Common myeloid progenitor, CD34-positive (primary cell): Measurements from ENCODE around the gene IFIT2.

ENCODE experiments used
- CTCF ChIA-PET: fragments of 350-600 bp; sonication (Branson Sonifier 250); formaldehyde crosslinking; loops from one replicate; lab custom pipeline; 2021; ENCODE audit warnings: antibody characterized with exemption; lab: Charles Lee
- POLR2A ChIA-PET: fragments of 350-600 bp; sonication (Branson Sonifier 250); formaldehyde crosslinking; loops from one replicate; lab custom pipeline; 2021; ENCODE audit warnings: antibody characterized with exemption; lab: Charles Lee
- DNase-seq, 3 donors: peaks; one replicate each; pipeline versions ENCODE4 v3.0.0 to v3.0.0-alpha.2; 2013
- H3K27ac ChIP-seq, 2 experiments: 1 replicate in 1 of 2; 2 replicates in 1 of 2; pipeline ENCODE4 v1.7.0; 2013; ENCODE audit warnings: inconsistent platforms in 2 of 2, low read length in 2 of 2, mild to moderate bottlenecking in 2 of 2, low read depth in 1 of 2, moderate library complexity in 1 of 2; ENCODE audit not compliant: severe bottlenecking in 2 of 2, insufficient read depth in 1 of 2, poor library complexity in 1 of 2
- H3K27me3 ChIP-seq, 5 experiments: replicated peaks in 2 of 5; 1 replicate in 3 of 5; 2 replicates in 2 of 5; pipeline versions ENCODE4 v1.6.1 to v1.7.0; 2013; ENCODE audit warnings: low read length in 4 of 5, mild to moderate bottlenecking in 2 of 5, moderate library complexity in 2 of 5, inconsistent platforms in 1 of 5; ENCODE audit not compliant: insufficient read depth in 5 of 5, control insufficient read depth in 4 of 5
- H3K36me3 ChIP-seq, 4 experiments: 1 replicate in 2 of 4; 2 replicates in 2 of 4; pipeline versions ENCODE4 v1.6.1 to v1.7.0; 2013; ENCODE audit warnings: low read length in 3 of 4, control low read depth in 1 of 4, mild to moderate bottlenecking in 1 of 4; ENCODE audit not compliant: control insufficient read depth in 4 of 4, insufficient read depth in 4 of 4
- H3K4me1 ChIP-seq, 4 experiments: 1 replicate in 3 of 4; 2 replicates in 1 of 4; pipeline versions ENCODE4 v1.6.1 to v1.7.1; 2013; ENCODE audit warnings: low read length in 3 of 4, mild to moderate bottlenecking in 3 of 4, control low read depth in 1 of 4, inconsistent platforms in 1 of 4, moderate library complexity in 1 of 4; ENCODE audit not compliant: control insufficient read depth in 4 of 4, insufficient read depth in 4 of 4; ENCODE audit errors: control extremely low read depth in 1 of 4
- H3K4me3 ChIP-seq, 7 experiments: 1 replicate in 4 of 7; 2 replicates in 3 of 7; pipeline versions ENCODE4 v1.5.1 to v1.7.0; 2013; ENCODE audit warnings: mild to moderate bottlenecking in 7 of 7, low read length in 6 of 7, moderate library complexity in 6 of 7, inconsistent platforms in 2 of 7, low read depth in 2 of 7, control low read depth in 1 of 7; ENCODE audit not compliant: insufficient read depth in 4 of 7, control insufficient read depth in 1 of 7; ENCODE audit errors: extremely low read depth in 1 of 7
- H3K9me3 ChIP-seq, 5 experiments: 1 replicate in 4 of 5; 2 replicates in 1 of 5; pipeline versions ENCODE4 v1.6.1 to v1.7.1; 2013; ENCODE audit warnings: low read length in 4 of 5, mild to moderate bottlenecking in 2 of 5, inconsistent platforms in 1 of 5, low read depth in 1 of 5, moderate library complexity in 1 of 5; ENCODE audit not compliant: control insufficient read depth in 4 of 5, insufficient read depth in 2 of 5; ENCODE audit errors: control extremely low read depth in 1 of 5
- WGBS: methylation state at CpG from one replicate; pipeline ENCODE4 v1.1.5; 2013; ENCODE audit not compliant: insufficient coverage; 5-methylcytosine and 5-hydroxymethylcytosine counted together

IFIT2 gene

GRCh38 chr10:89336241-89336640 is 34.4 kb downstream of the IFIT2 start:
- no peak for DNase-seq
- Histone ChIP-seq H3K4me1 (peaks cover 18 to 28% (median 22%) of the 10 kb centered on the region in 4 experiments), H3K27me3 (no peaks in the 10 kb centered on the region), H3K9me3 (no peaks in the 10 kb centered on the region), H3K4me3 (no peak overlapping the region), H3K27ac (no peak overlapping the region), H3K36me3 (peaks cover 10 to 26% (median 14%) of the 10 kb centered on the region in 4 experiments)
- ChIA-PET CTCF (no interaction called here), POLR2A (no interaction called here)
- 93% methylated on average over 2 of the region's 3 CpGs for WGBS

GRCh38 chr10:89337484-89337883 is 35.6 kb downstream of the IFIT2 start:
- no peaks in the 10 kb centered on the region for H3K27me3 ChIP-seq
- ChIA-PET CTCF (interaction anchor here (1.3 to 1.4 kb wide), 3 partner anchors 28 to 35 kb away, joined by 3 read pairs; no protein-coding TSS in a partner anchor), POLR2A (no interaction called here)
- no peaks in the 10 kb centered on the region for H3K9me3 ChIP-seq
- peaks cover 13 to 18% (median 17%) of the 10 kb centered on the region in 4 experiments for H3K4me1 ChIP-seq
- H3K4me3 ChIP-seq = no peak overlapping the region
- H3K36me3 ChIP-seq = peaks cover 10 to 26% (median 14%) of the 10 kb centered on the region in 4 experiments
- DNase-seq = no peak
- H3K27ac ChIP-seq = no peak overlapping the region
- WGBS = 98% methylated on average over 4 of the region's 6 CpGs

GRCh38 chr10:89338713-89339112 is 36.9 kb downstream of the IFIT2 start:
- no peak overlapping the region for H3K4me3 ChIP-seq
- peaks cover 1 to 6% (median 5%) of the 10 kb centered on the region in 4 experiments for H3K4me1 ChIP-seq
- POLR2A ChIA-PET = no interaction called here
- DNase-seq = no peak
- H3K27ac ChIP-seq = no peak overlapping the region
- H3K36me3 ChIP-seq = peaks cover 10 to 26% (median 14%) of the 10 kb centered on the region in 4 experiments
- no peaks in the 10 kb centered on the region for H3K27me3 ChIP-seq
- CTCF ChIA-PET = interaction anchor here (1.3 to 1.6 kb wide), 2 partner anchors 9 to 30 kb away, joined by 4 read pairs; no protein-coding TSS in a partner anchor
- WGBS = 100% methylated on average over 2 of the region's 3 CpGs
- no peaks in the 10 kb centered on the region for H3K9me3 ChIP-seq

GRCh38 chr10:89339875-89340274 is 38.0 kb downstream of the IFIT2 start:
- Histone ChIP-seq H3K4me1 (no peaks in the 10 kb centered on the region), H3K4me3 (no peak overlapping the region), H3K9me3 (no peaks in the 10 kb centered on the region), H3K27me3 (no peaks in the 10 kb centered on the region), H3K36me3 (peaks cover 10 to 26% (median 14%) of the 10 kb centered on the region in 4 experiments), H3K27ac (no peak overlapping the region)
- WGBS = 100% methylated on average over 2 of the region's 4 CpGs
- no peak for DNase-seq
- POLR2A ChIA-PET = no interaction called here
- CTCF ChIA-PET = interaction anchor here (1.3 to 1.6 kb wide), 2 partner anchors 10 to 29 kb away, joined by 4 read pairs; no protein-coding TSS in a partner anchor

- Histone ChIP-seq H3K27ac (no peak overlapping the region), H3K4me3 (no peak overlapping the region), H3K27me3 (no peaks in the 10 kb centered on the region), H3K9me3 (no peaks in the 10 kb centered on the region), H3K4me1 (peaks cover 0 to 4% (median under 1%) of the 10 kb centered on the region in 4 experiments), H3K36me3 (peaks cover 10 to 26% (median 14%) of the 10 kb centered on the region in 4 experiments)
- ChIA-PET POLR2A (no interaction called here), CTCF (interaction anchor here (1.0 to 1.3 kb wide), 3 partner anchors 17 to 40 kb away, joined by 3 to 4 read pairs (median 3); partner anchors contain the start of gene IFIT2)
- DNase-seq = no peak
- 100% methylated on average over 1 of the region's 3 CpGs for WGBS
Observed at GRCh38 chr10:89341649-89342048, 39.8 kb downstream of the IFIT2 start.

- Histone ChIP-seq H3K4me1 (peaks cover 0 to 6% (median 2%) of the 10 kb centered on the region in 4 experiments), H3K9me3 (no peaks in the 10 kb centered on the region), H3K4me3 (no peak overlapping the region), H3K36me3 (peaks cover 10 to 25% (median 14%) of the 10 kb centered on the region in 4 experiments), H3K27ac (no peak overlapping the region), H3K27me3 (no peaks in the 10 kb centered on the region)
- 100% methylated on average over 2 of the region's 3 CpGs for WGBS
- CTCF ChIA-PET = interaction anchor here (1.3 kb wide), 1 partner anchor 40 kb away, joined by 4 read pairs; the partner anchor contains the start of gene IFIT2
- DNase-seq = no peak
- POLR2A ChIA-PET = no interaction called here
Observed at GRCh38 chr10:89342206-89342958, 40.5 kb downstream of the IFIT2 start.
